Measurements from ENCODE around the gene AGPAT4.
A peak's percentile ranks its signal among the peaks of the same experiment; 100 is the strongest.
"Not testable (repeated sequence)": the region's sequence is repeated elsewhere in the genome, so short reads cannot be mapped to it uniquely, and the experiment has no call there.

AGPAT4 gene, protein sequence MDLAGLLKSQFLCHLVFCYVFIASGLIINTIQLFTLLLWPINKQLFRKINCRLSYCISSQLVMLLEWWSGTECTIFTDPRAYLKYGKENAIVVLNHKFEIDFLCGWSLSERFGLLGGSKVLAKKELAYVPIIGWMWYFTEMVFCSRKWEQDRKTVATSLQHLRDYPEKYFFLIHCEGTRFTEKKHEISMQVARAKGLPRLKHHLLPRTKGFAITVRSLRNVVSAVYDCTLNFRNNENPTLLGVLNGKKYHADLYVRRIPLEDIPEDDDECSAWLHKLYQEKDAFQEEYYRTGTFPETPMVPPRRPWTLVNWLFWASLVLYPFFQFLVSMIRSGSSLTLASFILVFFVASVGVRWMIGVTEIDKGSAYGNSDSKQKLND

DNA sequence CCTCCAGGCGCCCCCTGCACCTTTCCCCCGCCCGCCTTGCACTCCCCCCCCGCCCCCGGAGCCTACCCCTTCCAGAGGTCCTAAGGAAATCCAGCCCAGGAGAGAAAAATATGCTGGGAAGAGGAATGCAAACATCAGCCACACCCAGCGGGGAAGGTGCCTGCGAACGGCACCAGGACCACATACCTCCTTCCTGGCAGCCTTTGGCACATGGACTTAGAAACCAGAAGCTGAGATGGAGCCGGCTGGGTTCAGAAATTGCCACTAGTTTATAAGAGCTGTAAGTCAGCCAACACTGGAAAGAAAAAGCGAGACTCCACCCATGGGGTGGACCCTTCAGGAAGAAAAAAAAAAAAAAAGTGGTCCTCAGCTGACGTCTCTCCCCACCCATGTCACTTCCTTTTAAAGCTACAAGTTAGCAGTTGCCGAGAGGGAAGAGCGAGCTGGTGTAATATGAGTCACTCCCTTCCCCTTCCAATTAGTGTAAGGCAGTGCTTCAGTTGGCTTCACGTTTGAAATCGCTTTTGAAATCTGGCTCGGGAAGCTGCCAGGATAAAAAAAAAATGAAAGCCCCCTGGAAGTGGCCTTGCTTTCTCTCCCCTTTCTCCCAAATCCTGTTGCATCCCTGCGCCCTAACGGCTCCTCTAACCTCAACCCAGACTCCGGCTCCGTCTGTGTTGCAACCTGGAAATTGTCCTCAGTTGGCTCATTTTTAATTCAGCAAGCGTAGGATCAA is at the start of gene AGPAT4:
Gene AGPAT4 (minus strand): TSS at position 310 of the 736 bp plus-strand sequence. CDS start 41,848 bp downstream, outside the sequence.
- Histone ChIP-seq H3K36me3 (ENCODE audit: insufficient read depth, low read depth, low read length) (no peaks in the 10 kb centered on the region; the same call in 1 of the 2 replicates), H3K4me3 (ENCODE audit: low read length) (peak within 1 kb of the TSS; percentile 91), H3K4me1 (ENCODE audit: insufficient read depth, low read length) (peaks cover 21% of the 10 kb centered on the region), H3K27ac (ENCODE audit: low read length) (peak within 1 kb of the TSS; percentile 94), H3K9me3 (ENCODE audit: insufficient read depth, low read depth, low read length) (no peaks in the 10 kb centered on the region), H3K9ac (ENCODE audit: low read depth, low read length) (peak within 1 kb of the TSS; percentile 83), H3K27me3 (ENCODE audit: insufficient read depth, low read length) (no peaks in the 10 kb centered on the region)

DNA sequence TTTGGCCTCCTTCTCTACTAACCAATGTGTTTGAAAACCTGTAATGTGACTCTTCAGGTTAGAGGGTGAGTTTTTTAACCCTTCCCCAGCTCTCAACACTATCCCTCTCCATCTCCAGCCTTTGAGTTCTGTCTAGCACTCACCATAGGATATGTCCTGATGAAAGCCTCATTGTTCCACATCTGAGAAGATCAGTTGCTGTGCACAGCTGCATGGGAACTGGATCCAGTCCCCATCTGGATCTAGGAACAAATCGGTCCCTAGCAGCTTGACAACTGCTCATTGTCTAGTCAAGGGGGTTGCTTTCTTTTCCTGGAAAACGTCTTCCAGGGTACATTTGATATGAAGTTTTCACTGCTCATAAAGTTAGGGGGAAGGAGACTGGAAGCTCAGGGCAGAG is 45.4 kb upstream of the AGPAT4 start:
- Histone ChIP-seq H3K27me3 (ENCODE audit: insufficient read depth, low read length) (no peaks in the 10 kb centered on the region), H3K4me3 (ENCODE audit: low read length) (no peak overlapping the region), H3K9me3 (ENCODE audit: insufficient read depth, low read depth, low read length) (0 out of 2 replicates have a peak, but pooled peaks cover 10% of the 10 kb centered on the region), H3K27ac (ENCODE audit: low read length) (no peak overlapping the region), H3K9ac (ENCODE audit: low read depth, low read length) (no peak overlapping the region), H3K4me1 (ENCODE audit: insufficient read depth, low read length) (peaks cover 6% of the 10 kb centered on the region; the same call in 1 of the 2 replicates), H3K36me3 (ENCODE audit: insufficient read depth, low read depth, low read length) (no peaks in the 10 kb centered on the region)

DNA sequence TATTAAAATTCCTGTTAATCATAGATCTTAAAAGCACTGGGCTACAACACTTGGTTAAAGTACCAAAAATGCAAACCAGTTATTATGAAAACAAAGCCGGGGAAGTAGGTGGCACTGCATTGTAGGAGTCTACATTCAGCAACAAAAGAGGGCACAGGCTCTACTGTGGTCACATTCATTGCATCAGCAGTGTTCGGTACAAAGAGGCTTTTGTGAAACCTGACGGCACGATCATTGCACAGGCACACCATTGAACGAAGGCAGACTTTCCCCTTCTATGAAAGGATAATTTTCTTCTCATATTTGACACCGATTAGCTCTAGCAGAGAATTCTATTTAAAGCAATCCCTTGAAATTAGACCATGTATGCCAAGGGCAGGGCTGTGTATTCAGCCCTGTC is 44.6 kb upstream of the AGPAT4 start:
- Histone ChIP-seq H3K4me1 (ENCODE audit: insufficient read depth, low read length) (peaks cover 6% of the 10 kb centered on the region; the same call in 1 of the 2 replicates), H3K27me3 (ENCODE audit: insufficient read depth, low read length) (no peaks in the 10 kb centered on the region), H3K27ac (ENCODE audit: low read length) (no peak overlapping the region), H3K9me3 (ENCODE audit: insufficient read depth, low read depth, low read length) (0 out of 2 replicates have a peak, but pooled peaks cover 7% of the 10 kb centered on the region), H3K4me3 (ENCODE audit: low read length) (no peak overlapping the region), H3K9ac (ENCODE audit: low read depth, low read length) (no peak overlapping the region), H3K36me3 (ENCODE audit: insufficient read depth, low read depth, low read length) (no peaks in the 10 kb centered on the region)

DNA sequence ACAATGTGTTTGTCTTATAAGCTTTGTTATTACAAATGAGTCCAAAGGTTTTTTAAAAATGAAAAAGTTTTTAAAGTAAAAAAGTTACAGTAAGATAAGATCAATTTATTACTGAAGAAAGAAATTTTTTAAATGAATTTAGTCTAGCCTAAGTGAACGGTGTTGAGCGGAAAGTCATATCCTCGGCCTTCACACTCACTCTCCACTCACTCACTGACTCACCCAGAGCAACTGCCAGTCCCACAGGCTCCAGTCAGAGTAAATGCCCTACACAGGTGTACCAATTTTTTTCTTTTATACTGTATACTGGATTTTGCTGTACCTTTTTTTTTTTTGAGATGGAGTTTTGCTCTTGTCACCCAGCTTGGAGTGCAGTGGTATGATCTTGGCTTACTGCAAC is 42.7 kb upstream of the AGPAT4 start:
- Histone ChIP-seq H3K9me3 (ENCODE audit: insufficient read depth, low read depth, low read length) (no peaks in the 10 kb centered on the region), H3K36me3 (ENCODE audit: insufficient read depth, low read depth, low read length) (no peaks in the 10 kb centered on the region), H3K27ac (ENCODE audit: low read length) (no peak overlapping the region), H3K4me3 (ENCODE audit: low read length) (no peak overlapping the region), H3K27me3 (ENCODE audit: insufficient read depth, low read length) (no peaks in the 10 kb centered on the region), H3K9ac (ENCODE audit: low read depth, low read length) (no peak overlapping the region), H3K4me1 (ENCODE audit: insufficient read depth, low read length) (peaks cover 6% of the 10 kb centered on the region; the same call in 1 of the 2 replicates)

DNA sequence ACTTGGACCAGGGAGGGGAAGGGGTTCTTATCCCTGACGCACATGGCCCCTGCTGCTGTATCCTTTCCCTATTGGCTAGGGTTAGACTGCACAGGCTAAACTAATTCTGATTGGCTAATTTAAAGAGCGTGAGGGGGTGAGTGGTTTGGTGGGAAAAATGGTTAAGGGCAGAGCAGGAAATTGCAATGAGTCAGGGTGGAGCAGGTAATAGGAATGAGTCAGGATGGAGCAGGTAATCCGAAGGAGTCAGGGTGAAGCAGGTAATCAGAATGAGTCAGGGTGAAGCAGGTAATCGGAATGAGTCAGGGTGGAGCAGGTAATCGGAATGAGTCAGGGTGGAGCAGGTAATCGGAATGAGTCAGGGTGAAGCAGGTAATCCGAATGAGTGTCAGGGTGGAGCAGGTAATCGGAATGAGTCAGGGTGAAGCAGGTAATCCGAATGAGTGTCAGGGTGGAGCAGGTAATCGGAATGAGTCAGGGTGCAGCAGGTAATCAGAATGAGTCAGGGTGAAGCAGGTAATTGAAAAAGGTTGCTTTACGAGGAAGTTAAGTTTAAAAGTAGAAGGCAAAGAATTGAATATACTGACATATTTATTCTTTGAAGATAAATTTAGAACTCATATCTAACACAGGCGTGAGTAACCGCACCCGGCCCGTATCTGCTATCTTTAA is 41.5 kb upstream of the AGPAT4 start:
- H3K4me3 ChIP-seq (ENCODE audit: low read length); H3K27ac ChIP-seq (ENCODE audit: low read length); H3K36me3 ChIP-seq (ENCODE audit: insufficient read depth, low read depth, low read length); H3K9me3 ChIP-seq (ENCODE audit: insufficient read depth, low read depth, low read length); H3K9ac ChIP-seq (ENCODE audit: low read depth, low read length); H3K27me3 ChIP-seq (ENCODE audit: insufficient read depth, low read length); H3K4me1 ChIP-seq (ENCODE audit: insufficient read depth, low read length): not testable (repeated sequence)

DNA sequence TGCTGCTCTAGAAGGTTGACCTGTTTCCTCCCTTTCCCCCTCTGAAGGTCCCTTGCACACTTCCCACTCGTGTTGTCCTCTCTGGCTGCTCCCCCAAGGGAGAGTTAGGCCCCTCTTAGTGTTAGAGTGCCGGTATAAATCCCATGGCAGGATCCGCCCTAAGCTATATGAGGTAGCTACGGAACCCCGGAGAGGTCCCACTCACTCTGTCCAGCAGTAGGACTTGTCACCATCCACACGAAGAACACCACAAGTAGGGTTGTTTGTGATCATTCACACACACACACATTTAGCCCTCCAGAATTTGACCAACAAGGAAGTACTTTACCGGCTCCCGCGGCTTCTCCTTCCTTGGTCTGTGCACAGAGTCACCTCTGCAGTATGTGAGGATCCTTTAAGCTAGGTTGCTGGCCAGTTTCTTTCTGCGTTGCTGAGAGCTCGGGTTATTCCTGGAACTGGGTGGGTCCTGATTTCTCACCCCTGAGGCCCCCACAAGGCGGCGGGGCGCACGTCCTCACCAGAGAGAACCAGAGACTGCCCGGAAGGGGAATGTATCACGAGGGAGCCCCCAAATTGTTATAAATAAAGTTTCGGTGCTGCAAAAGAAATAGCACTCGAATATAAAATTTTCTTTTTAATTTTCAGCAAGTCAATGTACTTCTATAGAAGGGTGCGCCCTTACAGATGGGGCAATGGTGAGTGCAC is 40.8 kb upstream of the AGPAT4 start:
- H3K4me3 ChIP-seq (ENCODE audit: low read length); H3K9ac ChIP-seq (ENCODE audit: low read depth, low read length); H3K9me3 ChIP-seq (ENCODE audit: insufficient read depth, low read depth, low read length); H3K4me1 ChIP-seq (ENCODE audit: insufficient read depth, low read length); H3K36me3 ChIP-seq (ENCODE audit: insufficient read depth, low read depth, low read length); H3K27ac ChIP-seq (ENCODE audit: low read length); H3K27me3 ChIP-seq (ENCODE audit: insufficient read depth, low read length): not testable (repeated sequence)

DNA sequence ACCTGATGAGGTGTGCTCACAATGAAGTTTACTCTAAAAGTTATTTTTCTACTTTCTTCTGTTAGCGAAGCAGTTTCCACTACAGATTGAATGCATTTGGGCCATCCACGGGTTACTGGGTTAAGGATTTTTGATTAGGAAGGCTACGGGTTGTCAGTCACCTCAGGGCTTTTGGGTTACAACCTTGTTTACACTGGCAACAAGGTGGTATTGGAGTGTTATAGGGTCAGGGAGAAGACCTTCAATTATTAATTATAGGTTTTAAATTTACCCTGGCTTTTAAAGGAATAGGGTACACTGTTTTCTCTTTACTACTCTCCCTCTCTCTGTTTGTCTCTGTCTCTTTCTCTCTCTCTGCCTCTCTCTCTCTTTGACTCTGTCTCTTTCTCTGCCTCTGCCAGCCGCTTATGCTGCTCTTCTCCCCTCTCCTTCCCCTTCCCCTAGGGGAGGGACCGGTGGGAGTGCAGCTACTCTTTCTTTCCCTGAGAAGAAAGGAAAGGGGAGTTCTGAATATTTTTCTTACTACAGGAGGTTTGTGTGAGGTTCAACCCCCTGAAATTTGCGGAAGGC is 40.2 kb upstream of the AGPAT4 start:
- Histone ChIP-seq H3K4me3 (ENCODE audit: low read length) (no peak overlapping the region), H3K9ac (ENCODE audit: low read depth, low read length) (no peak overlapping the region), H3K27me3 (ENCODE audit: insufficient read depth, low read length) (no peaks in the 10 kb centered on the region), H3K27ac (ENCODE audit: low read length) (no peak overlapping the region), H3K4me1 (ENCODE audit: insufficient read depth, low read length) (peaks cover 6% of the 10 kb centered on the region; the same call in 1 of the 2 replicates), H3K9me3 (ENCODE audit: insufficient read depth, low read depth, low read length) (no peaks in the 10 kb centered on the region), H3K36me3 (ENCODE audit: insufficient read depth, low read depth, low read length) (no peaks in the 10 kb centered on the region)

DNA sequence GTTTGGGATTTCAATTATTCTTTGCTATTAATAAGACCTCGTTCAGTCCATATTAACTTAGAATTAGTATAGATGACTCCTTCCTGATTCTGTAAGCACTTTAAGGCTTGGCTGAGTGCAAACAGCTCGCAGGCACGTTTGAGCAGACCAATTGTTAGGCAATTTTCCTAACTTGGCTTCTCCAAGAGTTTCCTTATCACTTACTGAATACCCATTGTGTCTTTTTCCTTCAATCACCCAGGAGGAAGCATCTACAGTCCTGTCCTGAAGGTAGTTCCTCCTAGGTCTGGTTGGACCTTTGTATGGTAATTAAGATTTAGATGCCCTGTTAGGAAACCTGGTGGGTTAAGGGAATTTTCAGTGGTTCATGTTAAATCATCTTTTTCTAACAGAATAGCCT is 39.6 kb upstream of the AGPAT4 start:
- not testable (repeated sequence) for H3K9ac ChIP-seq (ENCODE audit: low read depth, low read length); H3K4me3 ChIP-seq (ENCODE audit: low read length); H3K36me3 ChIP-seq (ENCODE audit: insufficient read depth, low read depth, low read length); H3K4me1 ChIP-seq (ENCODE audit: insufficient read depth, low read length); H3K9me3 ChIP-seq (ENCODE audit: insufficient read depth, low read depth, low read length); H3K27ac ChIP-seq (ENCODE audit: low read length); H3K27me3 ChIP-seq (ENCODE audit: insufficient read depth, low read length)

DNA sequence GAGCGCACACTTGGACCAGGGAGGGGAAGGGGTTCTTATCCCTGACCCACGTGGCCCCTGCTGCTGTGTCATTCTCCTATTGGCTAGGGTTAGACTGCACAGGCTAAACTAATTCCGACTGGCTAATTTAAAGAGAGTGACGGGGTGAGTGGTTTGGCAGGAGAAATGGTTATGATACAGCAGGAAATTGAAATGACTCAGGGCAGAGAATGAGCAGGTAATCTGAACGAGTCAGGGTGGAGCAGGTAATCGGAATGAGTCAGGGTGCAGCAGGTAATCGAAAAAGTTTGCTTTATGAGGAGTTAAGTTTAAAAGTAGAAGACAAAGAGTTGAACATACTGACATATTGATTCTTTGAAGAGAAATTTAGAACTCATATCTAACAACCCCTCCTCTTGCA is 35.9 kb upstream of the AGPAT4 start:
- not testable (repeated sequence) for H3K36me3 ChIP-seq (ENCODE audit: insufficient read depth, low read depth, low read length); H3K27me3 ChIP-seq (ENCODE audit: insufficient read depth, low read length); H3K4me3 ChIP-seq (ENCODE audit: low read length); H3K27ac ChIP-seq (ENCODE audit: low read length); H3K4me1 ChIP-seq (ENCODE audit: insufficient read depth, low read length); H3K9me3 ChIP-seq (ENCODE audit: insufficient read depth, low read depth, low read length); H3K9ac ChIP-seq (ENCODE audit: low read depth, low read length)

DNA sequence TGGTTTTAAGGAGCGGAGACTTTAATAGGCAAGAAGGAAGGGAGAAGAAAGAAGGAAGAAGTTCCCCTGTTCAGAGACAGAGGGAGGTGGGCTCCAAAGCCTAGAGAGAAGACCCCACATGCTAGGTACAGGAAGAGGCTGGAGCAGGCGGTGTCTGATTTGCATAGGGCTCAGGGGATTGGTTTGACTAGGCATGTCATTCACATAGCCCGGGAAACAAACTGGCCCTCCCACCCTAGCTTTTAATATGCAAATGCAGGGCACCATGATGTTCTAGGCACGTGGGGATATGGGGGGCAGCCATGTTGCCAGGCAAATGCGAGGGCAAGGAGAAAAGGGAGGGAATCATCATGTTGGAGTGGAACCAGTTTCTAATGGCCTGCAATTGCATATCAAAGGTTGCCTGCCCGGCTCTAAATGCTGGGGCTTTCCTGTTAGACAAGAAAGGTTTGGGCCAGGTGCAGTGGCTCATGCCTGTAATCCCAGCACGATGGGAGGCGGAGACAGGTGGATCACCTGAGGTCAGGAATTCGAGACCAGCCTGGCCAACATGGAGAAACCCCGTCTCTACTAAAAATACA is 34.3 kb upstream of the AGPAT4 start:
- Histone ChIP-seq H3K27ac (ENCODE audit: low read length) (no peak overlapping the region), H3K4me1 (ENCODE audit: insufficient read depth, low read length) (no peaks in the 10 kb centered on the region), H3K27me3 (ENCODE audit: insufficient read depth, low read length) (no peaks in the 10 kb centered on the region)

DNA sequence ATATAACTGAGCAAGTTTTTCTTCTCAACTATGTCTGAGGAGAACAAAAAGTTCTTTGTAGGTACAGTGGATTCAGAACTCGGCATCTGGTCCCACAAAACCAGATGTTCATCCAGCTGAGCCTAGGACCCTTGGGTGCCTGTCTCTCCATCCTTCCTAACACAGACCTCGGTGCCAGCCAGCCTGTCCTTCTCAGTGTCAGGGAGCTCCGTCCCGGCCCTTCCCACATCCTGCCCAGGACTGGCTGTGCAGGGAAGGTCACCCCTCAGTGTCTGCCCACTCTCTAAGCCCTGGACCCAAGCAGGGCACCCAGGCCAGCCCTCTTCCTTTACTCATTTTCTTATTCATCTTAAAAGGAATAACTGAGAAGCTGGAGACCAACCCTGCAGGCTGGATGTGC is 32.0 kb upstream of the AGPAT4 start:
- no peaks in the 10 kb centered on the region for H3K27me3 ChIP-seq (ENCODE audit: insufficient read depth, low read length)
- H3K4me1 ChIP-seq (ENCODE audit: insufficient read depth, low read length): no peaks in the 10 kb centered on the region
- no peak overlapping the region for H3K4me3 ChIP-seq (ENCODE audit: low read length)
- H3K9me3 ChIP-seq (ENCODE audit: insufficient read depth, low read depth, low read length): no peaks in the 10 kb centered on the region; the same call in 1 of the 2 replicates
- no peaks in the 10 kb centered on the region for H3K36me3 ChIP-seq (ENCODE audit: insufficient read depth, low read depth, low read length)
- no peak overlapping the region for H3K27ac ChIP-seq (ENCODE audit: low read length)
- no peak overlapping the region for H3K9ac ChIP-seq (ENCODE audit: low read depth, low read length)

More for the DNA sequence above, 34.3 kb upstream of the AGPAT4 start:
- Histone ChIP-seq H3K36me3 (ENCODE audit: insufficient read depth, low read depth, low read length) (no peaks in the 10 kb centered on the region), H3K4me3 (ENCODE audit: low read length) (no peak overlapping the region), H3K9me3 (ENCODE audit: insufficient read depth, low read depth, low read length) (no peaks in the 10 kb centered on the region; the same call in 1 of the 2 replicates), H3K9ac (ENCODE audit: low read depth, low read length) (no peak overlapping the region)

Measured in iPS-20b (cell line).